T follicular helper cell (primary cell): Measurements from ENCODE around the gene MTHFS.
"Not testable (repeated sequence)": the region's sequence is repeated elsewhere in the genome, so short reads cannot be mapped to it uniquely, and the experiment has no call there.

ENCODE experiments used
- DNase-seq: peaks from one replicate; pipeline ENCODE4 v3.0.0-alpha.2; 2020; ENCODE audit warnings: low read depth
- total RNA-seq, 2 experiments: gene quantifications; one replicate each; lab custom pipeline; 2026; lab: John Stamatoyannopoulos, UW

The MTHFS gene
- total RNA-seq, result 1.00 to 2.2 reads per million in 2 experiments

- DNase-seq, result peak; percentile 61
Measured at GRCh38 chr15:79896634-79897379, at the start of gene MTHFS. Gene MTHFS, minus strand, starts transcription at chr15:79897014. Its CDS starts 26 bp downstream, at chr15:79896988.

- DNase-seq, result no peak
Measured at GRCh38 chr15:79944622-79945021, 47.8 kb upstream of the MTHFS start.

DNA sequence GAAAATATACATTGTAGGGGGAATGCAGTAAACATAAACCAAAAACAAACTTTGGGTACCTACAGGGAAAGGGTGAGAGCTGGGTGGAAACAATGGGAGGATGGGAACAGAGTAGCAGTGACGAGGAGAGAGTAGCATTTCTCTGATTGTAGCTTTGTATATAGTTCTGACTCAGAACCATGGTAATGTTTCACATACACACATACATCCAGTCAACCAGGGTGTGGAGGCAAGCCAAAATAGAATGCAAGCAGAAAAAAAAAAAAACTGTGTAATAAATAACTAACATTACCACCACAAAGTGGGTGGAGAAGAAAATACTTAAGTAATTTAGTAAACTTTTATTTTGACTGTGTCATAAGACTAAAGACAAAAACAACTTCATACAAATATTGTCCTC, 47.0 kb upstream of the MTHFS start:
- no peak for DNase-seq

- DNase-seq, result no peak
Measured at GRCh38 chr15:79942741-79943481, 46.1 kb upstream of the MTHFS start.

DNA sequence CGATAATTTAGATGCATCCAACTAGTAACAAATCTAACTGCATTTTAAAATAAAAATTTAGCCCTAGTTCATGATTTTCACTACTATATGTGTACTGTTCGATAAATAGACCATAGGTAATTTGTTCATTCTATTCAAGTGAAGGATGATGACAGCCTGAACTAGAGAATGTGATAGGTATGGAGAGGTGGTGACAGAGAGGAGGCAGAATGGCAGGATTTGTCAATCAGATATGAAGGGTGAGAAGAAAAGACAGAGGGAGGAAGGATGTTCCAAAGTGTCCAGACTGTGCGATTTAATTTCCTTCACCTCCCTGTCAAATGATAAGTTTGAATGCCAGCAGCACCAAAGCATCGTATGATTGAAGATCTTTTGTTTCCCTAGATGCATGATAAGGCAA, 42.6 kb upstream of the MTHFS start:
- DNase-seq, result no peak

- no peak for DNase-seq
Measured at GRCh38 chr15:79938143-79938542, 41.3 kb upstream of the MTHFS start.

DNA sequence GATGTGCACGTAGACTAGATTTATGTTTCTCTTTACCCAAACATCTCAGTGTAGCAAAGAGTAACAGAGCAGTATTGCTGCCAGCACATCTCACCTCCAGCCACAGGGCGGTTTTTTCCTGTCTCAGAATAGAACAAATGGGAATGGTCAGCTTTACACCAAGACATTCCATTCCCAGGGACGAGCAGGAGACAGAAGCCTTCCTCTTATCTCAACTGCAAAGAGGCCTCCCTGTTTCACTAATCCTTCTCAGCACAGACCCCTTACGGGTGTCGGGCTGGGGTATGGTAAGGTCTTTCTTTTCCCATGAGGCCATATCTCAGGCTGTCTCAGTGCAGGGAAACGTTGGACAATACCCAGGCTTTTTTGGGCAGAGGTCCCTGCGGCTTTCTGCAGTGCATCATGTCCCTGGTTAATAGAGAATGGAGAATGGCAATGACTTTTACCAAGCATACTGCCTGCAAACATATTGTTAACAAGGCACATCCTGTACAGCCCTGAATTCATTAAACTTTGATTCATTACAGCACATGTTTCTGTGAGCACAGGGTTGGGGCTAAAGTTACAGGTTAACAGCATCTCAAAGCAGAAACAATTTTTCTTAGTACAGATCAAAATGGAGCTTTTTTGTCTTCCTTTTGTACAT, 38.9 kb upstream of the MTHFS start:
- DNase-seq, result not testable (repeated sequence)

DNA sequence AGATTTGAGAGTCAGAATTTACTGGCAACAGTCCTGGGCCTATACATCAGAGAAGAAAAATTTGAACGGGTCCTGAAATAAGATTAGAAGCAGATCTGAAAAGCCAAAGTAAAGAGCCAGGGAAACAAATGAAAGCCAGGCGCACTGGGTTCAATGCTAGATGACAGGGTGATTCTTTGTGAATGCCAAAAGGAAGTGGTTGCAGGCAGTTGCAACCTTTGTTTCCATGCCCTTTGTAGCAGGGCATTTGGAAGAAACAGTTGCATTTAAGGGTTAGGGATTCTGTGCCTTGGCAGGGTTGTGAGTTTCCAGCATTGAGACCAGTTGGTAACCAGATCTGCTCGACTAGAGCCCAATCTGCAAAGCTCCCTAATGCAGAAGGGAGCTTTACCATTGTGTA, 36.4 kb upstream of the MTHFS start:
- DNase-seq, result no peak

DNA sequence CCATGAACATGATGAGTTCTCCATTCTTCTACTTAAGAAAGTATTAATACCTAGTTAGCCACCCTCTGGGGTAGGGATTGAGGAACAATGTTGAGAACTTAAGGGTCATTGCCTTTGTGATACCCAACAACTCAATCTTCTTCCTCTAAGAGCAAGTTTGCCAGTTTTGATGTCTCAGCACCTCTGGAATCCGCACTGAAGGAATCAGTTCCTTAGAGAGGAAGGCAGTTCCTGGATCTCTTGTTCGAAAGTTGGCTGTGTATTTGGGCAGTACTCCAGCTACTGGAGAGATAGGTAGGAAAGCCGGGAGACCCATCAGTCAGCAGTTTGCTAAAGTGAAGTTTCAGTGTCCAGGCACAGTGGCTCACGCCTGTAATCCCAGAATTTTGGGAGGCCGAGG, 35.6 kb upstream of the MTHFS start:
- DNase-seq, result no peak

- no peak for DNase-seq
Measured at GRCh38 chr15:79930516-79930915, 33.7 kb upstream of the MTHFS start.

DNA sequence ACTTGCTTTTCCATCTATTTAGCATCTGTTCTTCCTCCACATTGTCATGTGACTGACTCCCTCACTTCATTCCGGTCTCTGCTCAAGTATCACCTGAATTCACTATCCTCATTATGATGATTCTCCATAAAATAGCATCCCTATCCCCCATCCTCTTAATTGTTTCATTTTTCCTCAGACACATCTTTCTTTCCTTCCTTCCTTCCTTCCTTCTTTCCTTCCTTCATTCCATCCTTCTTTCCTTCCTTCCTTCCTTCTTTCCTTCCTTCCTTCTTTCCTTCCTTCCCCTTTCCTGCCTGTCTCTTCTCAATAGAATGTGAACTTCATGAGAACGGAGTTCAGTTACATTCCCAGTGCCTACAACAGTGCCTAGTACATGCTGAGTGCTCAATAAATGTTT, 32.6 kb upstream of the MTHFS start:
- DNase-seq, result no peak

- DNase-seq, result not testable (repeated sequence)
Measured at GRCh38 chr15:79926116-79926515, 29.3 kb upstream of the MTHFS start.

DNA sequence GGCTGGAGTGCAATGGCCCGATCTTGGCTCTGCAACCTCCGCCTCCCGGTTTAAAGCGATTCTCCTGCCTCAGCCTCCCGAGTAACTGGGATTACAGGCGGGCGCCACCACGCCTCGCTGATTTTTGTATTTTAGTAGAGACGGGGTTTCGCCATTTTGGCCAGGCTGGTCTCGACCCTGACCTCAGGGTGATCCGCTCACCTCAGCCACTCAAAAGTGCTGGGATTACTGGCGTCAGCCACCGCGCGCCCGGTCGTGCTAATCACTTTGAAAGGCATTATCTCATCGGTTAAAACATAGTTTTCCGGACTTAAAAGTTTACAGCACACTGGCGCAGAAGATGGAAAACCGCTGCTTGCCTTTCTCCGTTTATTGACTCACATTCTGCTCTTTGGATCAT, 27.6 kb upstream of the MTHFS start:
- DNase-seq, result no peak

GRCh38 chr15:79923515-79924169, 26.8 kb upstream of the MTHFS start:
- peak; percentile 96 for DNase-seq

- peak; percentile 54 for DNase-seq
Measured at GRCh38 chr15:79923079-79923514, 26.3 kb upstream of the MTHFS start.

- no peak for DNase-seq
Measured at GRCh38 chr15:79922512-79923078, 25.8 kb upstream of the MTHFS start.

GRCh38 chr15:79919749-79920511, 23.1 kb upstream of the MTHFS start:
- DNase-seq, result no peak

DNA sequence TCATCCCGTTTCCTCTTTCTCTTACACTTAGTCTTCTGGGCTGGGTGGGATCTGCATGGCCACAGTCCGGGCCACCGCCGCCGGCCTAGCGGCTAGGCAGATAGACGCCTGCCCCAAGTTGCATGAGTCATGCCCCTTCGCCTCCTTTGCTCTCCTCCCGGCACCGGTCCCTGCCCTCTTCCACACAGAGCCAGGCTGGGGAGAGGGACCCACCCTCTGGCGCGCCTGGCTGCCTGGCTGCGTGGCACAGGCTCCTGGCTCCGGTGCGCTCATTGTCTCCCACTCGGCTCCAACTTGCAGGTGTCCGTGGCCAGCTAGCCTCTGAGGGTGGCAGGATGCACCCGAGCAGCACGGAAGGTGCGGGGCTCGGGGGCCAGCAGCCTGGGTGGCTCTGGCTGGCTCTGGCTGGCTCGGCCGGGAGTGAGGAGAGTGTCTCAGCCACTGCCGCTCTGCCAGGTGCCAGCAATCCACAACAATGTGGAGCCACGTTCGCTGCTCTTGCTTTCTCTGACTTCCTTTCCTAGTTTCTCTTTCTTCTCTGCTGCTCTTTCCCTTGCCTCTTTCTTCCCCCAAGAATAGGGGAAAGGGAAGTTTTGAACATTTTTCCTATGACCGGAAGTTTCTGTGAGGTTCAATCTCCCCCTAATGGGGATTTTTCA, 22.4 kb upstream of the MTHFS start:
- no peak for DNase-seq

DNA sequence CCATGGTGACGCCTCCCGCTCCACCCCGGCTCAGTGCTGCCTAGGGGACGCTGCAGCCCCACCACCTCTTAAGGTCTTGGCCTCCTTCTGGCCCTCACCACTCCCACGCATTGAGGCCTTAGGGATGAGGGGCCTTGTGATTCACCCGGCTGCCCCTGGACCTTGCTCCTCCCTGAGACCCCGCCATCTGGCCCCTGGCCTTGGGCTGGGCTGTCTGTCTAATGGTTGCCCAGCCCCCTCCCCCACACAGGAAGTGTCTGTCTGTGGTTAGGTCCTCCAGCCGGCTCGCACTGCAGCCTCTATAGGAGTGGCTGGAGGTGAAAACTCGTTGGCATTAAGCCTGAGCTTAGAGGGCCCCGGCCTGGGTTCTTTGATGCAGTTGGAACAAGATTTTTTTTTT, 21.5 kb upstream of the MTHFS start:
- no peak for DNase-seq

GRCh38 chr15:79916502-79917132, 19.8 kb upstream of the MTHFS start:
- DNase-seq, result no peak
